ENCODE measurements around the gene GPR156. TPM values are rescaled to one million over a fixed set of nuclear protein-coding genes. Genes with fewer than 3 reads are reported as not detected.
"Not testable (repeated sequence)": the region's sequence is repeated elsewhere in the genome, so short reads cannot be mapped to it uniquely, and the experiment has no call there.

The GPR156 gene
- total and polyA plus RNA-seq, 3 experiments from 2014 or later, result 0.04 TPM; not detected in 2

- DNase-seq, result no peak
These were observed 57.2 kb downstream of the GPR156 start for GRCh38 chr3:120227710-120228347.

GRCh38 chr3:120224237-120224636 is 60.8 kb downstream of the GPR156 start:
- no peak for DNase-seq
- Mint-ChIP-seq H3K4me3 (no peak overlapping the region), H3K9me3 (no peaks in the 10 kb centered on the region), H3K27me3 (peaks cover 9 to 19% of the 10 kb centered on the region in 2 donors), H3K4me1 (no peaks in the 10 kb centered on the region), H3K36me3 (peaks cover 0 to 4% (median 0%) of the 10 kb centered on the region in 3 donors), H3K27ac (no peak overlapping the region)
- no peak overlapping the region for H3K4me3 ChIP-seq (ENCODE audit: low read length)
- POLR2A ChIA-PET, result no interaction called here
- no peaks in the 10 kb centered on the region for H3K9me3 ChIP-seq (ENCODE audit: low read length)
- H3K27me3 ChIP-seq (ENCODE audit: insufficient read depth, low read length, poor library complexity, severe bottlenecking), result no peaks in the 10 kb centered on the region
- no peaks in the 10 kb centered on the region for H3K36me3 ChIP-seq (ENCODE audit: insufficient read depth, low read length)
- H3K27ac ChIP-seq (ENCODE audit: low read depth, low read length), result no peak overlapping the region
- no peaks in the 10 kb centered on the region for H3K4me1 ChIP-seq (ENCODE audit: insufficient read depth, low read length)
- CTCF ChIA-PET, result no interaction called here

More at GRCh38 chr3:120227710-120228347, 57.2 kb downstream of the GPR156 start:
- Histone ChIP-seq H3K4me3 (ENCODE audit: low read length) (no peak overlapping the region), H3K27ac (ENCODE audit: low read depth, low read length) (no peak overlapping the region), H3K36me3 (ENCODE audit: insufficient read depth, low read length) (no peaks in the 10 kb centered on the region), H3K4me1 (ENCODE audit: insufficient read depth, low read length) (no peaks in the 10 kb centered on the region), H3K9me3 (ENCODE audit: low read length) (no peaks in the 10 kb centered on the region), H3K27me3 (ENCODE audit: insufficient read depth, low read length, poor library complexity, severe bottlenecking) (no peaks in the 10 kb centered on the region)
- Mint-ChIP-seq H3K27me3 (peaks cover 5 to 16% of the 10 kb centered on the region in 2 donors), H3K4me1 (no peaks in the 10 kb centered on the region), H3K36me3 (no peaks in the 10 kb centered on the region), H3K9me3 (peaks cover 0 to 2% (median 1%) of the 10 kb centered on the region in 5 donors), H3K4me3 (no peak overlapping the region), H3K27ac (no peak overlapping the region)
- ChIA-PET POLR2A (no interaction called here), CTCF (interaction anchor here (1.6 kb wide), 1 partner anchor 9 kb away, joined by 3 read pairs; no protein-coding TSS in a partner anchor)

DNA sequence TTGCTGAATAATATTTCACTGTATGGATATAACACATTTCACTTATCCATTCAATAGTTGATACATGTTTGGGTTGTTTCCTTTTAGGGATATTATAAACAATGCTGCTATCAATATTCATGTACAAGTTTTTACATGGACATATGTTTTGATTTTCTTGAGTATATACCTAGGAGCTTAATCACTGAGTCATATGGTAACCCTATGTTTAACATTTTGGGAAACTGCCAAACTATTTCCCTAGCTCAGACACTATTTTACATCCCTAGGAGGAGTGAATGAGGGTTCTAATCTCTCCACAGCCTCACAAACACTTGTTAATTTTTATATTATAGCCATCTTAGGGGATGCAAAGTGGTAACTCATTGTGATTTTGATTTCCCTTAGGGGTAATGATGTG is 66.0 kb downstream of the GPR156 start:
- H3K4me1 ChIP-seq (ENCODE audit: insufficient read depth, low read length), result no peaks in the 10 kb centered on the region
- H3K4me3 ChIP-seq (ENCODE audit: low read length), result no peak overlapping the region
- CTCF ChIA-PET, result interaction anchor here (1.2 kb wide), 1 partner anchor 9 kb away, joined by 3 read pairs; no protein-coding TSS in a partner anchor
- no peaks in the 10 kb centered on the region for H3K4me1 Mint-ChIP-seq
- POLR2A ChIA-PET, result no interaction called here
- no peak overlapping the region for H3K27ac Mint-ChIP-seq
- no peaks in the 10 kb centered on the region for H3K36me3 ChIP-seq (ENCODE audit: insufficient read depth, low read length)
- no peaks in the 10 kb centered on the region for H3K9me3 ChIP-seq (ENCODE audit: low read length)
- peaks cover 3 to 4% of the 10 kb centered on the region in 2 donors for H3K27me3 Mint-ChIP-seq
- H3K27me3 ChIP-seq (ENCODE audit: insufficient read depth, low read length, poor library complexity, severe bottlenecking), result no peaks in the 10 kb centered on the region
- peaks cover 0 to 4% (median 0%) of the 10 kb centered on the region in 3 donors for H3K36me3 Mint-ChIP-seq
- H3K9me3 Mint-ChIP-seq, result no peaks in the 10 kb centered on the region
- no peak overlapping the region for H3K27ac ChIP-seq (ENCODE audit: low read depth, low read length)
- DNase-seq, result no peak
- no peak overlapping the region for H3K4me3 Mint-ChIP-seq

GRCh38 chr3:120216633-120217032 is 68.4 kb downstream of the GPR156 start:
- H3K4me1 ChIP-seq (ENCODE audit: insufficient read depth, low read length); H3K27ac ChIP-seq (ENCODE audit: low read depth, low read length); H3K27me3 ChIP-seq (ENCODE audit: insufficient read depth, low read length, poor library complexity, severe bottlenecking); H3K4me1 Mint-ChIP-seq; H3K27me3 Mint-ChIP-seq; POLR2A ChIA-PET; H3K4me3 Mint-ChIP-seq; H3K36me3 ChIP-seq (ENCODE audit: insufficient read depth, low read length); H3K9me3 ChIP-seq (ENCODE audit: low read length); H3K27ac Mint-ChIP-seq; H3K36me3 Mint-ChIP-seq; H3K9me3 Mint-ChIP-seq; CTCF ChIA-PET; H3K4me3 ChIP-seq (ENCODE audit: low read length); DNase-seq: not testable (repeated sequence)

- Histone ChIP-seq H3K27me3 (ENCODE audit: insufficient read depth, low read length, poor library complexity, severe bottlenecking) (no peaks in the 10 kb centered on the region), H3K36me3 (ENCODE audit: insufficient read depth, low read length) (no peaks in the 10 kb centered on the region), H3K4me1 (ENCODE audit: insufficient read depth, low read length) (no peaks in the 10 kb centered on the region), H3K9me3 (ENCODE audit: low read length) (no peaks in the 10 kb centered on the region), H3K4me3 (ENCODE audit: low read length) (no peak overlapping the region), H3K27ac (ENCODE audit: low read depth, low read length) (no peak overlapping the region)
- Mint-ChIP-seq H3K27me3 (peaks cover 5 to 26% of the 10 kb centered on the region in 2 donors), H3K9me3 (no peaks in the 10 kb centered on the region), H3K36me3 (no peaks in the 10 kb centered on the region), H3K4me3 (no peak overlapping the region), H3K27ac (peak overlapping the region in 1 of 8 donors; percentile 12), H3K4me1 (no peaks in the 10 kb centered on the region)
- ChIA-PET POLR2A (no interaction called here), CTCF (no interaction called here)
- DNase-seq, result no peak
These were observed 70.8 kb downstream of the GPR156 start for GRCh38 chr3:120214176-120214575.

DNA sequence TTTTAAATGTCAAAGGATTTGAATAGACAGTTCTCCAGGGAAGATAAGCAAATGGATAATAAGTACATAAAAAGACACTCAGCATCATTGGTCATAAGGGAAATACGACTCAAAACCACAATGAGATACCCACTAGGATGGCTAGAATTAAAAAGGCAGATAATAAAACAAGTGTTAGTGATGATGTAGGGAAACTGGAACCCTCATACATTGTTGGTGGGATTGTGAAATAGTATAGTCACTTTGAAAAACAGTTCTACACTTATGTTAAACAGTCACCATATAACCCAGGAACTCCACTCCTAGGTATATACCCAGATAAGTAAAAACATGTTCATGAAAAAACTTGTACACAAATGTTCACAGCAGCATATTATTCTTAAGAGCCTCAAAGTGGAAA is 72.5 kb downstream of the GPR156 start:
- CTCF ChIA-PET, result no interaction called here
- no peak overlapping the region for H3K4me3 ChIP-seq (ENCODE audit: low read length)
- no peak overlapping the region for H3K4me3 Mint-ChIP-seq
- H3K4me1 Mint-ChIP-seq, result no peaks in the 10 kb centered on the region
- H3K9me3 ChIP-seq (ENCODE audit: low read length), result no peaks in the 10 kb centered on the region
- H3K27ac ChIP-seq (ENCODE audit: low read depth, low read length), result no peak overlapping the region
- H3K4me1 ChIP-seq (ENCODE audit: insufficient read depth, low read length), result no peaks in the 10 kb centered on the region
- no peaks in the 10 kb centered on the region for H3K36me3 Mint-ChIP-seq
- DNase-seq, result no peak
- H3K36me3 ChIP-seq (ENCODE audit: insufficient read depth, low read length), result no peaks in the 10 kb centered on the region
- H3K27me3 ChIP-seq (ENCODE audit: insufficient read depth, low read length, poor library complexity, severe bottlenecking), result no peaks in the 10 kb centered on the region
- no peak overlapping the region for H3K27ac Mint-ChIP-seq
- H3K9me3 Mint-ChIP-seq, result no peaks in the 10 kb centered on the region
- H3K27me3 Mint-ChIP-seq, result peaks cover 5 to 33% of the 10 kb centered on the region in 2 donors
- POLR2A ChIA-PET, result no interaction called here

- CTCF ChIA-PET, result interaction anchor here (1.4 kb wide), 1 partner anchor 12 kb away, joined by 5 read pairs; no protein-coding TSS in a partner anchor
- H3K9me3 Mint-ChIP-seq, result no peaks in the 10 kb centered on the region
These were observed 75.6 kb downstream of the GPR156 start for GRCh38 chr3:120209425-120209824.

GRCh38 chr3:120204338-120204737 is 80.7 kb downstream of the GPR156 start:
- no peak overlapping the region for H3K4me3 Mint-ChIP-seq
- H3K4me1 ChIP-seq (ENCODE audit: insufficient read depth, low read length), result no peaks in the 10 kb centered on the region
- H3K9me3 Mint-ChIP-seq, result no peaks in the 10 kb centered on the region
- H3K9me3 ChIP-seq (ENCODE audit: low read length), result no peaks in the 10 kb centered on the region
- H3K36me3 Mint-ChIP-seq, result no peaks in the 10 kb centered on the region
- H3K27me3 Mint-ChIP-seq, result peaks cover 1 to 9% of the 10 kb centered on the region in 2 donors
- H3K4me3 ChIP-seq (ENCODE audit: low read length), result no peak overlapping the region
- ChIA-PET CTCF (no interaction called here), POLR2A (no interaction called here)
- no peak for DNase-seq
- no peaks in the 10 kb centered on the region for H3K36me3 ChIP-seq (ENCODE audit: insufficient read depth, low read length)
- H3K4me1 Mint-ChIP-seq, result no peaks in the 10 kb centered on the region
- no peak overlapping the region for H3K27ac ChIP-seq (ENCODE audit: low read depth, low read length)
- no peak overlapping the region for H3K27ac Mint-ChIP-seq
- H3K27me3 ChIP-seq (ENCODE audit: insufficient read depth, low read length, poor library complexity, severe bottlenecking), result no peaks in the 10 kb centered on the region

More at GRCh38 chr3:120209425-120209824, 75.6 kb downstream of the GPR156 start:
- Mint-ChIP-seq H3K27ac (no peak overlapping the region), H3K27me3 (peaks cover 6 to 33% of the 10 kb centered on the region in 2 donors), H3K4me1 (no peaks in the 10 kb centered on the region), H3K36me3 (no peaks in the 10 kb centered on the region), H3K4me3 (no peak overlapping the region)
- H3K4me3 ChIP-seq (ENCODE audit: low read length), result no peak overlapping the region
- no peak overlapping the region for H3K27ac ChIP-seq (ENCODE audit: low read depth, low read length)
- POLR2A ChIA-PET, result no interaction called here
- no peaks in the 10 kb centered on the region for H3K9me3 ChIP-seq (ENCODE audit: low read length)
- H3K4me1 ChIP-seq (ENCODE audit: insufficient read depth, low read length), result no peaks in the 10 kb centered on the region
- H3K36me3 ChIP-seq (ENCODE audit: insufficient read depth, low read length), result no peaks in the 10 kb centered on the region
- no peak for DNase-seq
- H3K27me3 ChIP-seq (ENCODE audit: insufficient read depth, low read length, poor library complexity, severe bottlenecking), result no peaks in the 10 kb centered on the region
